Islet of Langerhans (tissue), 1 donor: ENCODE data around the gene MANSC1.
"Not testable (repeated sequence)": the region's sequence is repeated elsewhere in the genome, so short reads cannot be mapped to it uniquely, and the experiment has no call there.

Experiments used
- FAIRE-seq: peaks from one replicate; lab custom pipeline; 2011; peaks lifted over from hg19 to GRCh38; lab: Jason Lieb, UNC

MANSC1 gene

DNA sequence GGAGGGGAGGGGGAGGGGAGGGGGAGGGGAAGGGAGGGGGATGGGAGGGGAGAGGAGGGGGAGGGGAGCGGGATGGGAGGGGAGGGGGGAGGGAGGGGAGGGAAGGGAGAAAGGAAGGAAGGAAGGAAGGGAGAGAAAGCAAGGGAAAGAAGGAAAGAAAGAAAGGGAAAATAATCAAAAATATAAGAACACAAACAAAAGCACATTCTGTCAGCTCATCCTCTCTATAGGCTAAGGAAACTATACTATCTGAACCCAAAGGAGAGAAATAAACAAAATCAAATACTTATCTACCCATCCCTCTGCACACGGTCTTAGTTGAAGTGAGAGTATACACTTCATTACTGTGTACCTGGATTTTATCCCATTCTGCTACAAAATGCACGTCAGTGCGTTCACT lies 26.9 kb downstream of the MANSC1 start:
- FAIRE-seq = no peak

DNA sequence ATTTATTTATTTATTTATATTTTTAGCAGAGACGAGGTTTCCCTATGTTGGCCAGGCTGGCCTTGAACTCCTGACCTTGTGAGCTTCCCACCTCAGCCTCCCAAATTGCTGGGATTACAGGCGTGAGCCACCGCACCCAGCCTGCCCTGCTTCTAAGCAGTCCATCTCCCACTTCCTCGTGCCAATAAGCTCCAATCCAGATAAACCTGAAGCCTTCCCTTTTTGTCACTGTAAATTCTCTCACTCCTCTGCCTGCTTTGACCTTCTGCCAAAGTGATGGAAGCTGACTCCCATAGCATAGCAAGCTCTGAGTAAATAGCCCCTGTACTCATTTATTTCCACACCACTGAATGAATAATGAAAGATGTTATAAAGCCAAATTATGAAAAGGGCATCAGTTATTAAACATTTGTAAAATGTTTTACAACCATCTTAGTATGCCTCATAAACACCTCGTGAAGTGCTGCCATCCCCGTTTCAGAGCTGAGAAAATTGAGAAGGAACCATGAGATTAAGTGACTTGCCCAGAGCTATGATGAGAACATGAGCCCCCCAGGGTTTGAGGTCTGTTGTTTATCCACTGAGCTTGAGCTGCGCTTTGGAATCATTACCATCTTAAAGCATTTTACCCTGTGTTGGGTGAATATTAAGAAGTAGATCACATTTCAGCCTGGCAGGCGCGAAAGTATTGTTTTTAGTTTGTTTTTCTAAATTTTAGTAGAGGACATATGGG lies 30.4 kb downstream of the MANSC1 start:
- FAIRE-seq = no peak

DNA sequence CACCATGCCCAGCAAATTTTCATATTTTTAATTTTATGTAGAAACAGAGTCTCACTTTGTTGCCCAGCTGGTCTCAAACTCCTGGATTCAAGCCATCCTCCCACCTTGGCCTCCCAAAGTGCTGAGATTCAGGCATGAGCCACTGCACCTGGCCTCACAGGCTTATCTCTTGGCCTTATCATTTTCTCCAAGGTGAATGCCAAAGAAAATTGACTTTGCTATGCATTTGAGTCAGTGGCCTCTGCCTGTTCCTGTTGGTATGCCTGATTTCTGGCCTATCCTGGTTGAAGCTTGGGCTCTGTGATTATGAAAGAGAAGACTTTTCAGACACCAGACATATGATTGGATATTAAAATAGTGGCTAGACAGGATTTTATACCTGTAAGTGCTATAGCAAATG lies 34.2 kb downstream of the MANSC1 start:
- no peak for FAIRE-seq

DNA sequence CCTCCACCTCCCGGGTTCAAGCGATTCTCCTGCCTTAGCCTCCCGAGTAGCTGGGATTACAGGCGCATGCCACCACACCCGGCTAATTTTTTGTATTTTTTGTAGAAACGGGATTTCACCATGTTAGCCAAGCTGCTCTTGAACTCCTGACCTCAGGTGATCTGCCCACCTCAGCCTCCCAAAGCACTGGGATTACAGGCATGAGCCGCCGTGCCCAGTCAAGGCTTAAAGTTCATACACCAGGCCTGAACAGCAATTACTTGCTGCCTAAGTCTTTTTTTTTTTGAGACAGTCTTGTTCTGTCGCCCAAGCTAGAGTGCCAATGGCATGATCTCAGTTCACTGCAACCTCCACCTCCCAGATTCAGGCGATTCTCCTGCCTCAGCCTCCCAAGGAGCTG lies 39.3 kb downstream of the MANSC1 start:
- not testable (repeated sequence) for FAIRE-seq

DNA sequence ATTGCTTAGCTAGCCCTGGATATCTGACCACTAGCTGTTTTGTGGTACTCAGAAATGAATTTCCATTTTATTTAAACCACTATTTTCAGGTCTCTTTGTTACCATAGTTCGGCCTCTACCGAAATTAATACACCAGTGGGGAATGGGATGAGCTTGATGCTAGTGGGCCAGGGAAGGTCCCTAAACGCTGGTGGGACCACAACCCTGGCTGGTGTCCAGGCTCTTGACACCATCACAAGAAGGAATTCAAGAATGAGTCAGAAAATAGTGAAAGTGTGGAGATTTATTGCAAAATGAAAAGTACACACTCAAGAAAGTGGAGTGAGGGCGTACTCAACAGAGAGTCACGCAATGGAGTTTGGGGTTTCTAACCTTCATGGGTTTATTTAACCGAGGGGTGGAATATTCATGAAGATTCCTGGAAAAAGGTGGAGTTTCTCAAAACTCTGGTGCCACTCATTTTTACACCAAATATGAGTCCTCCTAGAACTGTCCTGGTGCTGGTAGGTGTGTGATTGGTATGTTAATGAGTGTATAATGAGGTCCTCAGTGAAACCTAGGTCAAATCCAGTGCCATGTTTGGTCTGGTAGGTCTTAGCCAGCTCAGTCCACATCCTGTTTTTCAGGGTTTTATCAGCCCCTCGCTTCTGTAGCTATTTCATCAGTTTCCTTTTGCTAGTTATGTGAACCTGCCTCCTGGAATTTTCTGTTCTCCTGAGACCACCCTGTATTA lies 44.3 kb downstream of the MANSC1 start:
- no peak for FAIRE-seq

DNA sequence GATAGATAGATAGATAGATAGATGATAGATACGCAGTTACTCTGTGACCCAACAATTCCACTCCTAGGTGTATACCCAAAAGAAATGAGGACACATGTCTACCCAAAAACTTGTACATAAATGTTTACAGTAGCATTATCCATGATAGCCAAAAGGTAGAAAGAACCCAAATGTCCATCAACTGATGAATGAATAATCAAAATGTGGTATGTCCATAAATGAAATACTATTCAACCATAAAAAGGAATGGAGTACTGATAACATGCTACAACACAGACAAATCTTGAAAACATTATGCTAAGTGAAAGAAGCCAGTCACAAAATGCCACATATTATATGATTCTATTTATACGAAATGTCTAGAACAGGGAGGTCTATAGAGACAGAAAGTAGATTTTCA lies 47.1 kb downstream of the MANSC1 start:
- no peak for FAIRE-seq

DNA sequence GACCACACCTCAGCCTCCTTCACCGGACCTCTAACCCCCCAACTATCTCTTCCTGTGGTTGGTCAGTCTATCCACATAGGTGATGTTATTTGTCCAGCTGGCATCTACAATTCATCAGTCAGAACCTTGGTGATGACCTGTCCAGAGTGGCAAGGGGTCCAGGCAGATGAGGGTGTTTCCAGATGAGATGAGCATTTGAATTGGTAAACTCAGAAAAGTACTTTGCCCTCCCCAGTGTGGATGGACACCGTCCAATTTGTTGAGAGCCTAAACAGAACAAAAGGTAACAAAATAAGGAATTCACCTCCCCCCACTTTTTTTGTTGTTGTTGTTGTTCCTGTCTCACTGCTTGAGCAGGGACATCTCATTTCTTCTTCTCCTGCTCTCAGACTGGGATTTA lies 48.9 kb downstream of the MANSC1 start:
- no peak for FAIRE-seq

DNA sequence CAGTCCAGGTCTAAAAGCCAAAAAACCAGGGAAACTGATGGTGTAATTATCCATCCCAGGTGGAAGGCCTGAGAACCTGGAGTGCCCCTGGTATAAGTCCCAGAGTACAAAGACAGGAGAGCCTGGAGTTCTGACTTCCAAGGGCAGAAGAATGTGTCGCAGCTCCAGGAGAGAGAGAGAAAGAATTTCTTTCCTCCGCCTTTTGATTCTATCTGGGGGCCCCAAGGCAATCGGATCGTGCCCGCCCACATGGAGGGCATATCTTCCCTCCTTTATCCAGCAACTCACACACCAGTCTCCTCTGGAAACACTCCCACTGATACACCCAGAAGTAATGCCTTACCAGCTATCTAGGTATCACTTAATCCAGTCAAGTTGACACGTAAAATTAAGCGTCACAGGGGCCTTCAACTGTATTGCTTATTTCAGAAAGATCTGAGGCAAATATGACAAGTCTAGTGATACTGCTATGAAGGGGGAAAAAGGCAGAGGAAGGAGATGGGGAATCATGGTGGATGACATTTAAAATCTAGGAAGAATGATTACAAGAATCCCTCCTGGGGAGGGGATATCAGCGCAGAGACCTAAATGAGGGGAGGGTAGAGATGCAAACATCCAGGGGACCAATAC lies 52.7 kb downstream of the MANSC1 start:
- no peak for FAIRE-seq

DNA sequence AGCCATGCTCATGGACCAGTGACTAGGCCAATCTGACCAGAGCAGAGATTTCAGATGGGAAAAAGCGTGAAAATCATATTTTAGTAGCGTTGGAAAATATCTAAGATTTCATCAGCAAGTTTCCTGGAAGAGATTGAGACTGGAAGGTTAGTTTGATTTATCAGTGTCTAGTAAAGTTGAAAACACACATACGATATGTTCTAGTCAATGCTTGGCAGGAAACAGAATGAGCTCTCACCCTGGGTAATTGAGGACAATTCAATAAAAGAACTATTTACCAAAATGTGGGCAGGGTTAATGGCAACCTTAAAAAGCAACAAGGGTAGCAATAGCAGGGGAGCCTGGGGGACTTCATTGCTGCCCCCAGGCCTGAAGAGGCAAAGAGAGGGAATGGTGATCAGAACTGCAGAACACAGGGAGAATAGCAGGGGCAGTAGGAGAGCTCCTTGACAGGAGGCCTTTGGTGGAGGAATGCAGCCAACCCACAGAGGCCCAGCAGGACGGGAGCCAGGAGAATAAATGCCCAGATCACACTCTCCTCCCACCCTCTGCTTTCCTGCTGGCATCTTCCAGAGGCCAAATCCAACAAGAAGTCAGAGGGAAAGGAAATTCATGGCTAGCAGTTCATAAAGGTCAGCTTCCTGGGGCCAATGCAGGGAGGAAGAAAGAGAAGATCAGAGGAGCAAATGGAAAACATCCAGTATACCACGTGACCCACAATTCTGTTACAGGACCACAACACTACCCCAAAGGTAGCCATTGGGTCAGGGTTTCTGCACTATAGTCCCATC lies 55.6 kb downstream of the MANSC1 start:
- no peak for FAIRE-seq

DNA sequence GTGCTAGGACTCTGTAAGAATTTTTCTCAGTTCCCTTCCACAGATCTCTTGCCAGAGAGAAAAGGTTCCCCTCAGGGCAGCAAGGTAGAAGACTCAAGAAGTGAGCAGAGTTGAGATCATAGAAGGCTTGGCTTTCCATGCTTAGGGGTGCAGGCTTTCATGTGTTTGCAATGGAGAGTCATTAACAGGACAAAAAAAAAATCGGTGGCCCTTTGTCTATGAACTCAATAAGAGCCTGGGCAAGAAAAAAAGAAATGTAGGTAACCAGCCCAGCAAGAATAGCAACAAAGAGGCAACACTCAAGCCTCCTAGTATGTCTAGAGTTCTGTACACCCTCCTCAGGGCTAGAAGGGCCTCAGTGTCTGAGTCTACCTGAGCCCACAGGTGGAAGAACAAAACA lies 59.8 kb downstream of the MANSC1 start:
- FAIRE-seq = no peak

DNA sequence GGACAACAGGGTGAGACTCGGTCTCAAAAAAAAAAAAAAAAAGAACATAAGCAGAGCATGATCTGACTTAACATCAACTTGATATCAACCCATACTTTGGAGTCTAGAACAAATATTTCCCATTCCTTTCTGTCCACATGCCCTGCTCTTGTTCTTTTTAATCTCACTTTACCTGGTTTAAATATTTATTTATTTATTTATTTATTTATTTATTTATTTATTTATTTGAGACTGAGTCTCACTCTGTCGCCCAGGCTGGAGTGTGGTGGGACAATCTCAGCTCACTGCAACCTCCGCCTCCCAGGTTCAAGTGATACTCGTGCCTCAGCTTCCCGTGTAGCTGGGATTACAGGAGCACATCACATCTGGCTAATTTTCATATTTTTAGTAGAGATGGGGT lies 63.6 kb downstream of the MANSC1 start:
- FAIRE-seq = no peak

DNA sequence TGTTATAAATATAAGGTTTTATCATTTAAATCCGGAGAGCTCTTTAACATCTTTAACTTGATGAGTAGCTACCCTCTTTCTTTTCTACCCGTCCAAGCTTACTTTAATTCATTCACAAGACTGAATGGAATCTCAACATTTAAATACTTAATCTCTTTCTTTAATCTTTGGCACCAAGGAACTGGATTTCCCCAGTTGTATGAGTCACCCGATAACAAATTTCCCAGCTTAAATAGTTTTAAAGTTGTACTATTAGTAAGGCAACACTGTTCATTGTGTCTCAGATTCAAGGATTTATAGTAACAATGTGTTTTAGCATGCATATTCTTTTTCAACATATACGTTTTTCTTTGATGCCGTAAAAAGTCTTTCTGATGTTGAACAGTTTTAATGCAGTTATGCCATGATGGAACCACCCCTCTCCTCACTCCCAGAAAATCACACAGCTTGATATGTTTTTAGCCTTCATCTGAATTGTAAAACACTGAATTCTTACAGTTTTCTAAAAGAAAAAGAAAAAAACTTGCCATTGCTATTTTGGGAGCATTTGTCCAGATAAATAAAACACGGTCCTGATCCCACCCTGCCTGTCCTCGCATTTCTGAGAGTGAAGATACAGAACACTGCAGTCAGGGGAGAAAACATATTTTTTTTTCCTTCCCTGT lies 67.1 kb downstream of the MANSC1 start:
- no peak for FAIRE-seq

DNA sequence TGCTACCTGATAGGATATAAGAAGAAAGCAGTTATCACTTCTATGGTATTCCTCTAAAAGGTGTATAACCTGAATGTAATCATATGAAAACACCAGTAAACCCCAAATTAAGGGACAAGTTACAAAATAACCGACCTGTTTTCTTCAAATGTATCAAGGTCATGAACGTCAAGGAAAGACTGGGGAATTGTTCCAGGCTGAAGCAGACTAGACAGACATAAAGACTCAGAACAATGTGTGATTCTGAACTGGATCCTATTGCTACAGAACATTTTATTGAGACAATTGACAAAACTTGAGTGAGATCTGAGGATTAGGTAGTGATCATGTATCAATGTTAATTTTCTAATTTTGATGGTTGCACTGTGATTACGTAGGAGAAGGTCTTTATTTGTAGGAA lies 67.8 kb downstream of the MANSC1 start:
- no peak for FAIRE-seq

DNA sequence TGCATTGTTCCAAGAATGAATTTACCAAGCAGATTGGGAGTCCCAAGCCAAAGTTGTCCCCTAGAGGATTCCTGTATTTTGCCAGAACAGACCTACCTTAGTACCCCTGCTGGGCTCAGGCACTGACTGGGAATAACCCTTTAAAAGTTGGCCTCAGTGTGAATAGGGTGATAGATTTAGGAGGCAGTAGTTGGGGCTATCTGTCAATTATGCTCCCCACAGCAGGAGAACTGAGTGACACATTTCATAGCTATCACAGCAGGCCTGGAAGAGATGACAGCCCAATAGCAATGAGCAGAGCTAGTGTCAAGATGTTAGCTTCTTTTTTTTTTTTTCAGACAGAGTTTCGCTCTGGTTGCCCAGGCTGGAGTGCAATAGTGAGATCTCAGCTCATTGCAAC lies 68.9 kb downstream of the MANSC1 start:
- no peak for FAIRE-seq

DNA sequence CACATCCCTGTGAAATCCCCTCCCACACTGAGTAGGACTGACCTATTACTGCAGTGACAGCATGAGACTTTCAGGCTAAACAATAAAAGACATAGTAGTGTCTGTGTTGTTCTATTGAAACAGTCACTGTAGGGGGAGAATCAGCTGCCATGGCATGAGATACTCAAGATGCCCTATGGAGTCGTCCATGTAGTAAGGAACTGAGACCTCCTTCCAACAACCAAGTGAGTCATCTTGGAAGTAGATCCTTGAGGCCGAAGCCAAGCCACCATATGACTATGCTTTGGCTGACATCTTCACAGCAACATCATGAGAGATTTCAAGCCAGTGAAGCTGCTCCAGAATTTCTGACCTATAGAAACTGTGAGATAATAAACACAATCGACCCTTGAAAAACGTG lies 71.1 kb downstream of the MANSC1 start:
- no peak for FAIRE-seq
